Stomach (tissue), 9 donors: Measurements from ENCODE around the gene DENND4C. TPM values are rescaled to one million over a fixed set of nuclear protein-coding genes. Genes with fewer than 3 reads are reported as not detected.
"Not testable (repeated sequence)": the region's sequence is repeated elsewhere in the genome, so short reads cannot be mapped to it uniquely, and the experiment has no call there.

Experiments used
- DNase-seq, 2 donors: peaks; one replicate each; pipeline versions ENCODE4 v3.0.0 to v3.0.0-alpha.2; 2013 to 2019
- H3K27ac ChIP-seq, 5 donors: fragments of 200-600 bp in 4 of 5; sonication (generic) in 4 of 5; one replicate each; pipeline ENCODE4 v1.5.1; 2013 to 2019; ENCODE audit warnings: mild to moderate bottlenecking in 1 of 5, moderate library complexity in 1 of 5
- H3K27me3 ChIP-seq, 3 donors: fragments of 200-600 bp; sonication (generic); one replicate each; pipeline ENCODE4 v1.5.1; 2017 to 2019; ENCODE audit warnings: mixed run types in 1 of 3
- H3K36me3 ChIP-seq, 4 donors: fragments of 200-600 bp; sonication (generic); 1 replicate in 3 of 4; 2 replicates in 1 of 4; pipeline ENCODE4 v1.5.1; 2016 to 2019
- H3K4me1 ChIP-seq, 4 donors: fragments of 200-600 bp; sonication (generic); one replicate each; pipeline ENCODE4 v1.5.1; 2016 to 2019
- H3K4me3 ChIP-seq, 4 donors: fragments of 200-600 bp; sonication (generic) in 3 of 4; one replicate each; pipeline ENCODE4 v1.5.1; 2016 to 2019; ENCODE audit warnings: mild to moderate bottlenecking in 1 of 4
- H3K9me3 ChIP-seq, 4 donors: fragments of 200-600 bp; sonication (generic); one replicate each; pipeline ENCODE4 v1.5.1; 2016 to 2019
- CTCF ChIP-seq, 7 experiments: fragments of 450-650 bp in 4 of 7; fragments of 200-600 bp in 3 of 7; sonication (generic) in 3 of 7; IDR thresholded peaks; one replicate each; pipeline ENCODE4 v1.5.1; 2016 to 2019; ENCODE audit warnings: antibody characterized with exemption in 7 of 7, control low read depth in 2 of 7, mild to moderate bottlenecking in 1 of 7
- EP300 ChIP-seq: sonication (generic); formaldehyde crosslinking; IDR thresholded peaks from one replicate; pipeline ENCODE4 v1.6.1; 2017; ENCODE audit warnings: antibody characterized with exemption
- POLR2A ChIP-seq, 4 donors: fragments of 450-650 bp; IDR thresholded peaks; one replicate each; pipeline ENCODE4 v1.6.1; 2016; ENCODE audit warnings: antibody characterized with exemption in 4 of 4, control low read depth in 2 of 4, mild to moderate bottlenecking in 1 of 4, moderate library complexity in 1 of 4
- POLR2AphosphoS5 ChIP-seq, 3 donors: sonication (generic); formaldehyde crosslinking; IDR thresholded peaks; one replicate each; pipeline ENCODE4 v1.6.1; 2016; ENCODE audit warnings: antibody characterized with exemption in 3 of 3
- WGBS, 5 donors: extraction: QIAGEN DNeasy Blood & Tissue Kit in 3 of 5; methylation state at CpG; one replicate each; pipeline versions ENCODE4 v1.1.5 to v1.1.7; 2013 to 2018; 5-methylcytosine and 5-hydroxymethylcytosine counted together
- intact Hi-C: fragments of 100-400 bp; cut with DNase I; formaldehyde crosslinking; loops from one replicate; pipeline ENCODE4 v1.15.1; 2023; ENCODE audit warnings: low total_unique reads
- polyA plus RNA-seq, 3 donors: library from polyadenylated mRNA; stranded (reverse); fragments of 200-250 nt; gene quantifications; one replicate each; pipeline ENCODE4 v1.2.3, GENCODE V29; 2013
- total RNA-seq, 5 donors: library from RNA; depleted of rRNA; stranded (reverse); fragments of >200 nt; gene quantifications; one replicate each; pipeline versions ENCODE4 v1.1.0 to v1.2.3, GENCODE V29; 2014 to 2016
- donor health status: healthy with polysubstance abuse.
- donor health status: Bipolar disorder and iron deficiency.
- donor health status: healthy.

DENND4C gene
- total and polyA plus RNA-seq, 8 donors: 6.3 to 226 (median 47.6) TPM

GRCh38 chr9:19410594-19410993, 180.1 kb downstream of the DENND4C start:
- TF ChIP-seq EP300: no peak
- no peak for TF ChIP-seq POLR2A (IDR thresholded peaks at IDR 0.05)
- TF ChIP-seq POLR2AphosphoS5 (IDR thresholded peaks at IDR 0.05): no peak
- no peak for TF ChIP-seq CTCF (IDR thresholded peaks at IDR 0.05)
- peak overlapping the region in 2 of 4 donors; percentile 77 to 79 for H3K4me3 ChIP-seq
- H3K36me3 ChIP-seq: no peaks in the 10 kb centered on the region
- DNase-seq: no peak
- intact Hi-C loops: no loop called here
- no peaks in the 10 kb centered on the region for H3K27me3 ChIP-seq
- no peaks in the 10 kb centered on the region for H3K9me3 ChIP-seq
- 94 to 98% (median 96%) methylated on average over 2 of the region's 2 CpGs for WGBS, 5 donors
- H3K4me1 ChIP-seq: peaks cover 0 to 31% (median 20%) of the 10 kb centered on the region in 4 donors
- no peak overlapping the region for H3K27ac ChIP-seq

GRCh38 chr9:19411316-19411715, 180.8 kb downstream of the DENND4C start:
- H3K36me3 ChIP-seq: no peaks in the 10 kb centered on the region
- no peaks in the 10 kb centered on the region for H3K27me3 ChIP-seq
- H3K4me1 ChIP-seq: peaks cover 0 to 31% (median 20%) of the 10 kb centered on the region in 4 donors
- WGBS, 5 donors: 79 to 91% (median 84%) methylated on average over 8 of the region's 8 CpGs
- no peak overlapping the region for H3K27ac ChIP-seq
- TF ChIP-seq POLR2AphosphoS5 (IDR thresholded peaks at IDR 0.05): no peak
- no peak for TF ChIP-seq POLR2A (IDR thresholded peaks at IDR 0.05)
- TF ChIP-seq EP300: no peak
- TF ChIP-seq CTCF (IDR thresholded peaks at IDR 0.05): no peak
- H3K4me3 ChIP-seq: peak overlapping the region in 1 of 4 donors; percentile 17
- intact Hi-C loops: no loop called here
- no peak for DNase-seq
- no peaks in the 10 kb centered on the region for H3K9me3 ChIP-seq

- H3K36me3 ChIP-seq, H3K4me3 ChIP-seq, intact Hi-C loops, H3K9me3 ChIP-seq, H3K27me3 ChIP-seq, H3K27ac ChIP-seq, DNase-seq: not testable (repeated sequence)
- WGBS, 5 donors: 62 to 98% (median 85%) methylated on average over 3 of the region's 3 CpGs
- H3K4me1 ChIP-seq: peaks cover 0 to 21% (median 10%) of the 10 kb centered on the region in 4 donors
Measured at GRCh38 chr9:19413456-19413855, 183.0 kb downstream of the DENND4C start.

GRCh38 chr9:19416143-19416542, 185.7 kb downstream of the DENND4C start:
- Histone ChIP-seq H3K4me3 (no peak overlapping the region), H3K36me3 (peaks cover 0 to 3% (median 0%) of the 10 kb centered on the region in 4 donors), H3K9me3 (no peaks in the 10 kb centered on the region), H3K27me3 (no peaks in the 10 kb centered on the region), H3K4me1 (peaks cover 0 to 2% (median under 1%) of the 10 kb centered on the region in 4 donors), H3K27ac (no peak overlapping the region)
- 95 to 98% (median 96%) methylated on average over 2 of the region's 2 CpGs for WGBS, 5 donors
- TF ChIP-seq POLR2AphosphoS5 (IDR thresholded peaks at IDR 0.05): no peak
- TF ChIP-seq EP300: no peak
- no peak for TF ChIP-seq POLR2A (IDR thresholded peaks at IDR 0.05)
- TF ChIP-seq CTCF (IDR thresholded peaks at IDR 0.05): no peak
- no peak for DNase-seq
- intact Hi-C loops: no loop called here

- no peak for DNase-seq
- intact Hi-C loops: no loop called here
- TF ChIP-seq POLR2A (IDR thresholded peaks at IDR 0.05) (no peak), EP300 (no peak), POLR2AphosphoS5 (IDR thresholded peaks at IDR 0.05) (no peak), CTCF (IDR thresholded peaks at IDR 0.05) (no peak)
- 84 to 94% (median 90%) methylated on average over 1 of the region's 1 CpG for WGBS, 5 donors
- Histone ChIP-seq H3K27me3 (no peaks in the 10 kb centered on the region), H3K4me1 (no peaks in the 10 kb centered on the region), H3K36me3 (peaks cover 8 to 24% (median 21%) of the 10 kb centered on the region in 4 donors), H3K9me3 (no peaks in the 10 kb centered on the region), H3K27ac (no peak overlapping the region), H3K4me3 (no peak overlapping the region)
Measured at GRCh38 chr9:19420877-19421276, 190.4 kb downstream of the DENND4C start.
